ENCODE measurements around the gene PNKD. TPM values are rescaled to one million over a fixed set of nuclear protein-coding genes. Genes with fewer than 3 reads are reported as not detected.

PNKD gene
- total and polyA plus RNA-seq, 2 of the 8 experiments (the other 6 are each of a cell fraction or from before 2014, with no cell fraction given): 43.9 to 65.4 TPM

- TF ChIP-seq RXRA (IDR thresholded peaks at IDR 0.05; ENCODE audit: insufficient read depth, low read depth, low read length): no peak
- TF ChIP-seq RNF2 (IDR thresholded peaks at IDR 0.05; ENCODE audit: borderline replicate concordance, low read depth, low read length, missing control alignments, poor library complexity, severe bottlenecking): no peak
- TF ChIP-seq BCL11A (IDR thresholded peaks at IDR 0.05; ENCODE audit: low read depth in 2 of 2, low read length in 2 of 2): no peak
- TF ChIP-seq NANOG (IDR thresholded peaks at IDR 0.05; ENCODE audit: insufficient read depth, low read depth, low read length, poor library complexity, severe bottlenecking): no peak
- no peak for TF ChIP-seq SIX5 (IDR thresholded peaks at IDR 0.05; ENCODE audit: low read depth, low read length)
- TF ChIP-seq, protein P1, sequence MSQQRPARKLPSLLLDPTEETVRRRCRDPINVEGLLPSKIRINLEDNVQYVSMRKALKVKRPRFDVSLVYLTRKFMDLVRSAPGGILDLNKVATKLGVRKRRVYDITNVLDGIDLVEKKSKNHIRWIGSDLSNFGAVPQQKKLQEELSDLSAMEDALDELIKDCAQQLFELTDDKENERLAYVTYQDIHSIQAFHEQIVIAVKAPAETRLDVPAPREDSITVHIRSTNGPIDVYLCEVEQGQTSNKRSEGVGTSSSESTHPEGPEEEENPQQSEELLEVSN (IDR thresholded peaks at IDR 0.05): no peak
- TF ChIP-seq, protein P2, sequence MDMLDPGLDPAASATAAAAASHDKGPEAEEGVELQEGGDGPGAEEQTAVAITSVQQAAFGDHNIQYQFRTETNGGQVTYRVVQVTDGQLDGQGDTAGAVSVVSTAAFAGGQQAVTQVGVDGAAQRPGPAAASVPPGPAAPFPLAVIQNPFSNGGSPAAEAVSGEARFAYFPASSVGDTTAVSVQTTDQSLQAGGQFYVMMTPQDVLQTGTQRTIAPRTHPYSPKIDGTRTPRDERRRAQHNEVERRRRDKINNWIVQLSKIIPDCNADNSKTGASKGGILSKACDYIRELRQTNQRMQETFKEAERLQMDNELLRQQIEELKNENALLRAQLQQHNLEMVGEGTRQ (IDR thresholded peaks at IDR 0.05; ENCODE audit: low read length): no peak
Measured at GRCh38 chr2:218327451-218328210, 57.3 kb downstream of the PNKD start (continued).
